ENCODE data around the gene PSME2.

GRCh38 chr14:24123424-24124417 is 22.7 kb downstream of the PSME2 start:
- TF ChIP-seq CTCF (conservative IDR thresholded peaks at IDR 0.05) (no peak), EZH2 (IDR thresholded peaks at IDR 0.05; ENCODE audit: low read depth) (no peak)
